H54 (cell line): ENCODE data around the gene PWWP3B.

Source experiments
- DNase-seq: peaks from one replicate; pipeline ENCODE4 v3.0.0; 2011; ENCODE audit warnings: low spot score, mixed read lengths; ENCODE audit not compliant: insufficient read length
- FAIRE-seq: peaks from 3 replicates; lab custom pipeline; 2011; peaks lifted over from hg19 to GRCh38; lab: Jason Lieb, UNC
- POLR2A ChIP-seq: IDR thresholded peaks from 2 replicates; pipeline ENCODE4 v1.6.1; 2011; ENCODE audit warnings: low read depth, mild to moderate bottlenecking, low read length

Gene PWWP3B

GRCh38 chrX:106208154-106208553 is 40.0 kb downstream of the PWWP3B start:
- DNase-seq (no peak), FAIRE-seq (no peak)
- no peak for TF ChIP-seq POLR2A
